Heart left ventricle (tissue), 13 donors: ENCODE data around the gene REG3A.

Experiments used
- POLR2A ChIP-seq, 2 donors: fragments of 450-650 bp; IDR thresholded peaks; one replicate each; pipeline ENCODE4 v1.6.1; 2017; ENCODE audit warnings: antibody characterized with exemption in 2 of 2, mild to moderate bottlenecking in 2 of 2, moderate library complexity in 2 of 2
- TF ChIP-seq, protein P1 (sequence below), 12 donors: fragments of 200-600 bp; sonication (generic) in 4 of 12; IDR thresholded peaks; one replicate each; pipeline versions ENCODE4 v1.5.0 to v1.8.0; 2018 to 2022; ENCODE audit warnings: antibody characterized with exemption in 12 of 12, mild to moderate bottlenecking in 5 of 12
- donor health status: ischemic (EF 13 %, LVEDD 7.1; RV severe dilation, severe dysfunction).
- donor health status: DM: no; HTN: yes; CAD: no.
- donor health status: DM: no; HTN: no; CAD: no.
- donor health status: ischemic (EF 25% LVEDD 6.9; RV normal size, moderate dysfunction).
- donor health status: ischemic (EF 25% LVEDD 5.7; RV mildly dilated, moderate dysfunction).
- donor health status: ischemic (EF 35%, LVEDD 5.7; RV mildly dilated, moderate dysfunction).
- donor health status: nonischemic (EF 11% LVEDD 7.7; RV severe dilation, severe dysfunction).
- donor health status: DM: yes; HTN: yes; CAD: no.
- donor health status: PGD.
- donor health status: ischemic (EF 29% LVEDD 5.4; RV normal size, mild dysfunction).
- donor health status: nonischemic (EF 23%, LVEDD 6.1; RV moderate dilation, normal function).

DNA sequence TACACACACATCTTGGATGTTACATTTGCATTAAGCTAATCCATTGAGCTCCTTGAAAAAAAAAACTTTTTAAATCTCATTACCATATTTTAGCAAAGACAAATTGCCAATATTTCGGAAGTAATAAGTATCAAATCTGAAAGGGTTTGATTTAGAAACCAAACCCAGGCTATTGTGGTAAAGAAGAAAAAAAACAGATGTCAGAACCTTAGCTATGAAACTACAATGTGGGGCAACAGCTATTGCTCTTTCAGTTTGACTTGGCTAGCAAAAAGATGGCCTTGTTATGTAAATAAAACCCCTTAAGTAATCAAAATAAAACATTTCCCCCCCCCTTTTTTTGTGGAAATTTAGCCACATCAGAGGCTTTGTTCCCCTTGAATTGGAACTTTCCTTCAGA is 41.2 kb upstream of the REG3A start:
- TF ChIP-seq, protein P1, sequence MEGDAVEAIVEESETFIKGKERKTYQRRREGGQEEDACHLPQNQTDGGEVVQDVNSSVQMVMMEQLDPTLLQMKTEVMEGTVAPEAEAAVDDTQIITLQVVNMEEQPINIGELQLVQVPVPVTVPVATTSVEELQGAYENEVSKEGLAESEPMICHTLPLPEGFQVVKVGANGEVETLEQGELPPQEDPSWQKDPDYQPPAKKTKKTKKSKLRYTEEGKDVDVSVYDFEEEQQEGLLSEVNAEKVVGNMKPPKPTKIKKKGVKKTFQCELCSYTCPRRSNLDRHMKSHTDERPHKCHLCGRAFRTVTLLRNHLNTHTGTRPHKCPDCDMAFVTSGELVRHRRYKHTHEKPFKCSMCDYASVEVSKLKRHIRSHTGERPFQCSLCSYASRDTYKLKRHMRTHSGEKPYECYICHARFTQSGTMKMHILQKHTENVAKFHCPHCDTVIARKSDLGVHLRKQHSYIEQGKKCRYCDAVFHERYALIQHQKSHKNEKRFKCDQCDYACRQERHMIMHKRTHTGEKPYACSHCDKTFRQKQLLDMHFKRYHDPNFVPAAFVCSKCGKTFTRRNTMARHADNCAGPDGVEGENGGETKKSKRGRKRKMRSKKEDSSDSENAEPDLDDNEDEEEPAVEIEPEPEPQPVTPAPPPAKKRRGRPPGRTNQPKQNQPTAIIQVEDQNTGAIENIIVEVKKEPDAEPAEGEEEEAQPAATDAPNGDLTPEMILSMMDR (IDR thresholded peaks at IDR 0.05), result no peak
- TF ChIP-seq POLR2A (IDR thresholded peaks at IDR 0.05), result no peak
